Mesendoderm (in vitro differentiated cells): Measurements from ENCODE around the gene ATL2.
"Not testable (repeated sequence)": the region's sequence is repeated elsewhere in the genome, so short reads cannot be mapped to it uniquely, and the experiment has no call there.

Source experiments
- DNase-seq: peaks from one replicate; pipeline ENCODE4 v3.0.0; 2013
- H2AK5ac ChIP-seq: 2 replicates; pipeline ENCODE4 v1.6.1; 2013; ENCODE audit warnings: low read length, inconsistent platforms
- H2BK120ac ChIP-seq: 2 replicates; pipeline ENCODE4 v1.6.1; 2013; ENCODE audit warnings: low read depth, mild to moderate bottlenecking, low read length, moderate library complexity, mixed read lengths
- H2BK15ac ChIP-seq: replicated peaks from 2 replicates; pipeline ENCODE4 v1.6.1; 2013; ENCODE audit warnings: low read depth, mild to moderate bottlenecking, moderate library complexity
- H2BK5ac ChIP-seq: 2 replicates; pipeline ENCODE4 v1.6.1; 2013; ENCODE audit warnings: low read length, inconsistent platforms
- H3K18ac ChIP-seq: 2 replicates; pipeline ENCODE4 v1.6.1; 2013; ENCODE audit warnings: mild to moderate bottlenecking, low read length, mixed read lengths
- H3K23ac ChIP-seq: one replicate; pipeline ENCODE4 v1.6.1; 2013; ENCODE audit warnings: low read length
- H3K27ac ChIP-seq: 2 replicates; pipeline ENCODE4 v1.5.1; 2013; ENCODE audit warnings: low read depth, mild to moderate bottlenecking, inconsistent platforms, low read length, moderate library complexity
- H3K27me3 ChIP-seq: 2 replicates; pipeline ENCODE4 v1.6.1; 2013; ENCODE audit warnings: low read length, control low read depth, mild to moderate bottlenecking, inconsistent platforms; ENCODE audit not compliant: insufficient read depth, poor library complexity
- H3K36me3 ChIP-seq: 2 replicates; pipeline ENCODE4 v1.6.1; 2013; ENCODE audit warnings: low read length, inconsistent platforms; ENCODE audit not compliant: control insufficient read depth, insufficient read depth
- H3K4ac ChIP-seq: one replicate; pipeline ENCODE4 v1.6.1; 2013; ENCODE audit warnings: low read depth, mild to moderate bottlenecking, low read length, moderate library complexity
- H3K4me1 ChIP-seq: 2 replicates; pipeline ENCODE4 v1.6.1; 2013; ENCODE audit warnings: low read depth, low read length, inconsistent platforms; ENCODE audit not compliant: control insufficient read depth
- H3K4me2 ChIP-seq: 2 replicates; pipeline ENCODE4 v1.6.1; 2013; ENCODE audit warnings: low read length
- H3K4me3 ChIP-seq: 2 replicates; pipeline ENCODE4 v1.5.1; 2013; ENCODE audit warnings: mild to moderate bottlenecking, low read length
- H3K56ac ChIP-seq: one replicate; pipeline ENCODE4 v1.6.1; 2013; ENCODE audit warnings: low read length
- H3K79me1 ChIP-seq: 2 replicates; pipeline ENCODE4 v1.6.1; 2013; ENCODE audit warnings: low read length, inconsistent platforms
- H3K79me2 ChIP-seq: 2 replicates; pipeline ENCODE4 v1.6.1; 2013; ENCODE audit warnings: mild to moderate bottlenecking, low read length; ENCODE audit not compliant: control insufficient read depth, insufficient read depth
- H3K9ac ChIP-seq: 2 replicates; pipeline ENCODE4 v1.6.1; 2013; ENCODE audit warnings: low read length, inconsistent platforms
- H4K5ac ChIP-seq: one replicate; pipeline ENCODE4 v1.6.1; 2013; ENCODE audit warnings: low read length
- H4K8ac ChIP-seq: one replicate; pipeline ENCODE4 v1.6.1; 2013; ENCODE audit warnings: low read depth, mild to moderate bottlenecking, control low read depth, low read length, moderate library complexity
- WGBS: extraction: QIAGEN DNeasy Blood & Tissue Kit; methylation state at CpG from one replicate; pipeline ENCODE4 v1.1.7; 2013; ENCODE audit warnings: low lambda C conversion rate, missing lambda C conversion rate; ENCODE audit not compliant: insufficient coverage; ENCODE audit errors: extremely low coverage; 5-methylcytosine and 5-hydroxymethylcytosine counted together

The ATL2 gene

GRCh38 chr2:38290332-38290731, 86.7 kb downstream of the ATL2 start:
- Histone ChIP-seq H2BK15ac (no peak overlapping the region), H4K8ac (no peak overlapping the region), H3K36me3 (no peaks in the 10 kb centered on the region), H3K4ac (no peak overlapping the region), H3K4me2 (no peak overlapping the region), H2AK5ac (no peak overlapping the region), H3K9ac (no peak overlapping the region), H4K5ac (no peak overlapping the region), H3K27ac (no peak overlapping the region), H3K18ac (no peak overlapping the region), H3K56ac (no peak overlapping the region), H3K27me3 (no peaks in the 10 kb centered on the region), H2BK5ac (no peak overlapping the region), H2BK120ac (no peak overlapping the region), H3K4me1 (peaks cover 2% of the 10 kb centered on the region), H3K4me3 (no peak overlapping the region), H3K79me1 (no peaks in the 10 kb centered on the region), H3K79me2 (no peaks in the 10 kb centered on the region), H3K23ac (no peak overlapping the region)
- DNase-seq = no peak
- WGBS = no CpG with 5 or more reads among the region's 4 CpGs

- no CpG with 5 or more reads among the region's 3 CpGs for WGBS
- Histone ChIP-seq H3K79me2 (no peaks in the 10 kb centered on the region), H3K36me3 (no peaks in the 10 kb centered on the region), H3K18ac (peak overlapping the region; percentile 54), H2AK5ac (no peak overlapping the region), H3K4me2 (no peak overlapping the region), H3K27me3 (no peaks in the 10 kb centered on the region), H3K79me1 (no peaks in the 10 kb centered on the region), H3K4ac (no peak overlapping the region), H2BK120ac (no peak overlapping the region), H3K56ac (peak overlapping the region; percentile 67), H4K8ac (no peak overlapping the region), H2BK15ac (no peak overlapping the region), H3K23ac (no peak overlapping the region), H3K4me1 (peaks cover 8% of the 10 kb centered on the region), H2BK5ac (peak overlapping the region; percentile 21), H4K5ac (no peak overlapping the region), H3K4me3 (no peak overlapping the region), H3K27ac (no peak overlapping the region), H3K9ac (no peak overlapping the region)
- DNase-seq = peak; percentile 65
Observed at GRCh38 chr2:38284971-38285370, 92.1 kb downstream of the ATL2 start.

- Histone ChIP-seq H3K4ac (no peak overlapping the region), H2AK5ac (no peak overlapping the region), H3K9ac (no peak overlapping the region), H3K23ac (no peak overlapping the region), H3K27ac (no peak overlapping the region), H3K36me3 (no peaks in the 10 kb centered on the region), H3K27me3 (no peaks in the 10 kb centered on the region), H3K56ac (no peak overlapping the region), H2BK120ac (no peak overlapping the region), H3K4me2 (no peak overlapping the region), H4K5ac (no peak overlapping the region), H3K18ac (no peak overlapping the region), H3K79me1 (no peaks in the 10 kb centered on the region), H2BK15ac (no peak overlapping the region), H2BK5ac (no peak overlapping the region), H3K79me2 (no peaks in the 10 kb centered on the region), H3K4me3 (no peak overlapping the region), H4K8ac (no peak overlapping the region), H3K4me1 (peaks cover 14% of the 10 kb centered on the region)
- DNase-seq = no peak
- no CpG with 5 or more reads among the region's 6 CpGs for WGBS
Observed at GRCh38 chr2:38281095-38281742, 95.9 kb downstream of the ATL2 start.

GRCh38 chr2:38279201-38279600, 97.9 kb downstream of the ATL2 start:
- Histone ChIP-seq H3K56ac (peak overlapping the region; percentile 25), H2BK15ac (no peak overlapping the region), H3K4me1 (peaks cover 7% of the 10 kb centered on the region), H3K4me2 (no peak overlapping the region), H3K27me3 (no peaks in the 10 kb centered on the region), H4K8ac (no peak overlapping the region), H2AK5ac (peak overlapping the region; percentile 20), H3K4me3 (no peak overlapping the region), H3K79me2 (no peaks in the 10 kb centered on the region), H3K4ac (no peak overlapping the region), H2BK120ac (no peak overlapping the region), H3K27ac (no peak overlapping the region), H3K23ac (no peak overlapping the region), H3K36me3 (no peaks in the 10 kb centered on the region), H3K79me1 (no peaks in the 10 kb centered on the region), H2BK5ac (peak overlapping the region; percentile 57), H4K5ac (no peak overlapping the region), H3K18ac (no peak overlapping the region), H3K9ac (no peak overlapping the region)
- peak; percentile 28 for DNase-seq
- WGBS = no CpG with 5 or more reads among the region's 4 CpGs

GRCh38 chr2:38278117-38278438, 99.0 kb downstream of the ATL2 start:
- not testable (repeated sequence) for DNase-seq, H3K18ac ChIP-seq, H3K4me2 ChIP-seq, H3K9ac ChIP-seq, H2BK120ac ChIP-seq, H3K4me3 ChIP-seq, H3K79me2 ChIP-seq, H3K36me3 ChIP-seq, H2AK5ac ChIP-seq, H3K23ac ChIP-seq, H4K5ac ChIP-seq, H3K4me1 ChIP-seq, H3K4ac ChIP-seq, H2BK15ac ChIP-seq, H4K8ac ChIP-seq, H3K27me3 ChIP-seq, H3K79me1 ChIP-seq
- no CpG with 5 or more reads among the region's 9 CpGs for WGBS
- Histone ChIP-seq H3K27ac (peak overlapping the region; percentile 63), H3K56ac (peak overlapping the region; percentile 62), H2BK5ac (peak overlapping the region; percentile 6)
